K562 (cell line): ENCODE data around the gene MAML1. TPM values are rescaled to one million over a fixed set of nuclear protein-coding genes. Genes with fewer than 3 reads are reported as not detected.
A peak's percentile ranks its signal among the peaks of the same experiment; 100 is the strongest.

Source experiments
- ARID1B ChIP-seq: fragments of 450-650 bp; IDR thresholded peaks from 2 replicates; pipeline ENCODE4 v1.6.1; 2016; ENCODE audit warnings: antibody characterized with exemption, mild to moderate bottlenecking, inconsistent platforms
- C11orf30 ChIP-seq: fragments of 450-650 bp; IDR thresholded peaks from 2 replicates; pipeline ENCODE4 v1.6.1; 2016; ENCODE audit warnings: low read depth, mild to moderate bottlenecking
- CTCFL ChIP-seq: IDR thresholded peaks from 2 replicates; pipeline ENCODE4 v1.6.1; 2011; ENCODE audit warnings: borderline replicate concordance, low read depth, mild to moderate bottlenecking, moderate library complexity, low read length; ENCODE audit not compliant: insufficient read depth, poor library complexity, severe bottlenecking
- DDX20 ChIP-seq: fragments of 450-650 bp; IDR thresholded peaks from 2 replicates; pipeline ENCODE4 v1.6.1; 2016; ENCODE audit warnings: missing genetic modification characterization, low read depth, mild to moderate bottlenecking, missing compliant biosample characterization, moderate library complexity
- JUN ChIP-seq, 2 experiments: sonication (generic) in 1 of 2; formaldehyde crosslinking in 1 of 2; IDR thresholded peaks; 2 replicates each; pipeline versions ENCODE4 v1.6.1 to v1.8.0; 2012 to 2022; ENCODE audit warnings: borderline replicate concordance in 2 of 2, mild to moderate bottlenecking in 2 of 2, improper control_type of control experiment in 1 of 2, low read depth in 1 of 2, low read length in 1 of 2, missing genetic modification reagents in 1 of 2
- KLF6 ChIP-seq: fragments of 250-450 bp; sonication (Bioruptor Pico); IDR thresholded peaks from 2 replicates; pipeline ENCODE4 v1.4.0; 2020; ENCODE audit warnings: mild to moderate bottlenecking, moderate library complexity, borderline replicate concordance
- MAFF ChIP-seq: IDR thresholded peaks from 2 replicates; pipeline ENCODE4 v1.6.1; 2012; ENCODE audit warnings: low read length, improper control_type of control experiment
- MTF1 ChIP-seq: fragments of 250-450 bp; sonication (Bioruptor Pico); IDR thresholded peaks from 2 replicates; pipeline ENCODE4 v1.9.0; 2021; ENCODE audit warnings: moderate library complexity, mild to moderate bottlenecking, inconsistent platforms, borderline replicate concordance
- NFE2 ChIP-seq: IDR thresholded peaks from 2 replicates; pipeline ENCODE4 v1.6.1; 2014; ENCODE audit warnings: antibody characterized with exemption, low read depth
- SMARCA4 ChIP-seq: fragments of 450-650 bp; IDR thresholded peaks from 2 replicates; pipeline ENCODE4 v1.6.1; 2016
- TFAM ChIP-seq: fragments of 250-450 bp; sonication (Bioruptor Pico); conservative IDR thresholded peaks from 2 replicates; pipeline ENCODE4 v1.5.0; 2021; ENCODE audit warnings: mild to moderate bottlenecking, moderate library complexity
- ZNF395 ChIP-seq: fragments of 200-800 bp; sonication (Bioruptor generic); IDR thresholded peaks from 2 replicates; pipeline ENCODE4 v1.6.1; 2017; ENCODE audit warnings: missing genetic modification characterization, missing compliant biosample characterization
- ZSCAN32 ChIP-seq: fragments of 450-650 bp; formaldehyde crosslinking; IDR thresholded peaks from 2 replicates; pipeline ENCODE4 v1.4.0; 2020; ENCODE audit warnings: mild to moderate bottlenecking, moderate library complexity
- polyA plus RNA-seq, 8 experiments: library from polyadenylated mRNA; depleted of rRNA in 4 of 8; stranded (reverse) in 5 of 8; unstranded in 3 of 8; fragments of >200 nt; fragmentation: Nextera tagmentation in 2 of 8; fragmentation: Illumina TruSeq in 1 of 8; extraction: Ambion mirVana in 2 of 8; extraction: Trizol in 1 of 8; gene quantifications; 2 replicates each; pipeline versions ENCODE4 v1.2.1 to v1.2.3, GENCODE V29; 2011 to 2014; ENCODE audit warnings: inconsistent platforms in 1 of 8, missing spikeins in 1 of 8
- total RNA-seq, 7 experiments: library from RNA; depleted of rRNA in 6 of 7; stranded (reverse); fragments of >200 nt in 6 of 7; fragmentation: Illumina TruSeq in 2 of 7; extraction: Trizol in 2 of 7; gene quantifications; 2 replicates each; pipeline versions ENCODE4 v1.2.1 to v1.2.3, GENCODE V29; 2011 to 2021; ENCODE audit warnings: low replicate concordance in 1 of 7

MAML1 gene
- total and polyA plus RNA-seq, 9 of the 15 experiments (the other 6 are each of a cell fraction or from before 2014, with no cell fraction given) = 0.32 to 18.4 (median 7.0) TPM

- no peak for TF ChIP-seq CTCFL
- no peak for TF ChIP-seq MTF1 (CRISPR knock-in tag)
- TF ChIP-seq MAFF = peak; percentile 55; the same call in 1 of the 2 replicates
- TF ChIP-seq ZSCAN32 = no peak
- peak; percentile 37; the same call in 1 of the 2 replicates for TF ChIP-seq ARID1B
- 0 out of 2 replicates have a peak, but pooled peaks have one; percentile 24 for TF ChIP-seq NFE2
- TF ChIP-seq C11orf30 = peak; percentile 84
- TF ChIP-seq ZNF395 (CRISPR knock-in tag) = no peak
- TF ChIP-seq DDX20 = no peak
- TF ChIP-seq JUN (IDR thresholded peaks at IDR 0.05; ENCODE audit: borderline replicate concordance, low read depth, low read length) = no peak
- TF ChIP-seq JUN (CRISPR knock-in tag; IDR thresholded peaks at IDR 0.05; ENCODE audit: borderline replicate concordance) = no peak
- TF ChIP-seq SMARCA4 = 0 out of 2 replicates have a peak, but pooled peaks have one; percentile 31
- TF ChIP-seq TFAM = no peak
- TF ChIP-seq KLF6 (CRISPR knock-in tag) = no peak
- TF ChIP-seq, all 486 proteins: peak for 13
Measured at GRCh38 chr5:179762781-179763176, 30.2 kb downstream of the MAML1 start (continued).
